Suppressor macrophage treated with lipopolysaccharide for 4 hours (primary cell): ENCODE measurements around the gene SHLD1.
"Not testable (repeated sequence)": the region's sequence is repeated elsewhere in the genome, so short reads cannot be mapped to it uniquely, and the experiment has no call there.

Source experiments
- DNase-seq: peaks from one replicate; pipeline ENCODE4 v3.0.0-alpha.2; 2020

The SHLD1 gene

GRCh38 chr20:5781798-5782750 is 31.9 kb downstream of the SHLD1 start:
- no peak for DNase-seq

GRCh38 chr20:5784735-5785134 is 34.5 kb downstream of the SHLD1 start:
- DNase-seq: no peak

- no peak for DNase-seq
These were observed 34.9 kb downstream of the SHLD1 start for GRCh38 chr20:5785146-5785545.

- DNase-seq: no peak
These were observed 37.0 kb downstream of the SHLD1 start for GRCh38 chr20:5786930-5787795.

- no peak for DNase-seq
These were observed 37.6 kb downstream of the SHLD1 start for GRCh38 chr20:5787796-5788165.

DNA sequence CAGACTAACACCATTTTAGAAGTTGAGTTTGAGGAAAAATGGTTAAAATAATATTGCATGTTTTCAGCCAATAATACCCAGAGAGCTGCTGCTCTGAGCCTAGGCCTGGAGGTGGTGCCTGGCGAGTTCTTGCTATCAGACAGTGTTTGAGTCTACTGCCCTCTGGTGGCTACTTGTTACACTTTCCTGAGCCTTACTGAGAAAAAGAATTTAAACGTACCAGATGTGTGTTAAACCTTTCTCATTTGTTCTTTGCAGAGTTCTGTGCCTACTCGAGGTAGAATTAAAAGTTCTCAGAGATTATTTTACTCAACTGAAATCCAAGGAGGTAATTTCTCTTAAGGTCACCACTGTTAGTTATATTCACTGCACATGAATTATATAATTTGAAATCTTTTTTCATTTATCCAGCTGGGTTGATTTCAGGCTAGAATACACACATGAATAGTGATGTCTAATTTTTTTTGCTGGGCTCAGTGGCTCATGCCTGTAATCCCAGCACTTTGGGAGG is 38.2 kb downstream of the SHLD1 start:
- peak; percentile 95 for DNase-seq

DNA sequence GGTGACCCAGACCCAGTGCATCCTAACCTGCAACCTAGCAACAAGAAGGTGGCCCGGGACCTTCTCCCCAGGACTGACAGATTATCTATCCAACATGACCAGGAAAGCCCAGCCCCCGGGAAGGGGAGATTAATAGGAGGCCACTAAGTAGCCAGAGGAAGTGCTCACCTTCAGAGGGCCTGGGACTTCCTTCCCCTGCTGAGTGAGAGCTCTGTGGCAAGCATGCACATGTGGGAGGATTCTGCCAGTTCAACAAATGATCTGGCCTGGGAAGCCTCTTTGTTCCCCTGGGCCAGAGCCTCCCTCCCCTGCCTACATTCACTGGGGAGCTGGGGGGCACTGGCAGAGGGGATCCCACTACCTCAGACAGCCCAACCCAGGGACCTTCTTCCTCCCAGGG is 39.6 kb downstream of the SHLD1 start:
- no peak for DNase-seq

DNA sequence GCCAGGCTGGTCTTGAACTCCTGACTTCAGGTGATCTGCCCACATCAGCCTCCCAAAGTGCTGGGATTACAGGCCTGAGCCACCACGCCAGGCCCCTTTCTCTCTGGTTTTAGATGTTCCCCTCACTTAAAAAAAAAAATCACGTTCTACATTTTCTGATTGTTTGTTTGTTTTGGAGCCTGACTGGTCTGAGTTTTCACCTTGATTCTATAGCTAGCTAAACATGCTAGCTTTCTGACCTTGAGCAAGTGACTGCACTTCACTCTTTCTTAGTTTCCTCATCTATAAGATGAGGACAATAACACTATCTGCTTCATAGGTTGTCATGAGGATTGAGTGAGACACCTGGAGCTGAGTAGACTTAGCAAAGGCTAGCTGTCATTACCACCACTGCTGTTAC is 43.7 kb downstream of the SHLD1 start:
- DNase-seq: no peak

GRCh38 chr20:5796331-5797040 is 46.3 kb downstream of the SHLD1 start:
- DNase-seq: no peak

DNA sequence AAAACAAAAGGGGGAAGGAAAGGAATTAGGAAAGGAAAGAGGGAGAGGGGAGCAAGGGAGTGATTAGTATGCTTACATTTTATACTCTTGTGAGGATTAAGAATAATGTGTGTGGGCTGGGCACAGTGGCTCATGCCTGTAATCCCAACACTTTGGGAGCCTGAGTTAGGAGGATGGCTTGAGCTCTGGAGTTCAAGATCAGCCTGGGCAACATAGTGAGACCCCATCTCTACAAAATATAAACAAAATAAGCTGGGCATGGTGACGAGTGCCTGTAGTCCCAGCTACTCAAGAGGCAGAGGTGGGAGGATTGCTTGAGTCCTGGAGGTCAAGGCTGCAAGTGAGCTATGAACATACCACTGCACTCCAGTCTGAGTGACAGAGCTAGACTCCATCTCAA is 47.0 kb downstream of the SHLD1 start:
- no peak for DNase-seq

DNA sequence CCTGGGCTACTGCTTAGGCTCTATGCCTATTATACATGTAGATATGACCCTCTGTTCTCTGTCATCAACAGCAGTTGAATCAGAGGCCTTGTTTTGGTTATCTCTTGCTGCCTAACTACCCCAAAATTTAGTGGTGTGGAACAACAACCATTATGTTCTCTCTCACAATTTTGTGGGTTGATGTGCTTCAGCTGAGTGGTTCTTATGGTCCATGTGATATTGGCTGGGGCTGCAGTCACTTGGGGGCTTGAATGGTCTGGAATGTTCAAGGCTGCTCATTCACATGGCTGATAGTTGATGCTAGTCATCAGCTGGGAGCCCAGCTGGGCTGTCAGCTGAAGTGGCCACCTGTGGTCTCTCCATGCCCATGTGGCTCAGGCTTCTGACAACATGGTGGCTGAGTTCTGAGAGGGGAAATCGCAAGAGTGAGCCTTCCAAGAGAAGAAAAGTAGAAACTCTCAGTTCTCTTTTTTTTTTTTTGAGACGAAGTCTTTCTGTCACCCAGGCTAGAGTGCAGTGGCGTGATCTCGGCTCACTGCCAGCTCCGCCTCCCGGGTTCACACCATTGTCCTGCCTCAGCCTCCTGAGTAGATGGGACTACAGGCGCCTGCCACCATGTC is 47.8 kb downstream of the SHLD1 start:
- DNase-seq: peak; percentile 49

DNA sequence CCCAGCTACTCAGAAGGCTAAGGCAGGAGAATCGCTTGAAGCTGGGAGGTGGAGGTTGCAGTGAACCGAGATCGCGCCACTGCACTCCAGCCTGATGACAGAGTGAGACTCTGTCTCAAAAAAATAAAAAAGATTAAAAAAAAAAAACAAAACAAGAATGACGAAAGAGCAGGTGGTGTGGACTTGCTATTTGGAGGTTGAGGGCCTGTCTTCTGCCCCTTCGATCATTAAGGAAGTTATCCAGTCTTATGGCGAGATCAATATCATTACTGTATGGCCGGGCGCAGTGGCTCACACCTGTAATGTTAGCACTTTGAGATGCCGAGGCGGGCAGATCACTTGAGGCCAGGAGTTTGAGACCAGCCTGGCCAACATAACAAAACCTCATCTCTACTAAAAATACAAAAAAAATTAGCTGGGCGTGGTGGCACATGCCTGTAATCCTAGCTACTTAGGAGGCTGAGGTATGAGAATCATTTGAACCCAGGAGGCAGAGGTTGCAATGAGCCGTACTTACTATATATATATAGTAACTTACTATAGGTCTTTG is 53.6 kb downstream of the SHLD1 start:
- not testable (repeated sequence) for DNase-seq

GRCh38 chr20:5806457-5807263 is 56.5 kb downstream of the SHLD1 start:
- DNase-seq: no peak

- DNase-seq: no peak
These were observed 57.2 kb downstream of the SHLD1 start for GRCh38 chr20:5807431-5807830.

GRCh38 chr20:5808901-5809300 is 58.7 kb downstream of the SHLD1 start:
- no peak for DNase-seq

GRCh38 chr20:5809495-5809894 is 59.3 kb downstream of the SHLD1 start:
- no peak for DNase-seq

- DNase-seq: no peak
These were observed 60.7 kb downstream of the SHLD1 start for GRCh38 chr20:5810800-5811422.

DNA sequence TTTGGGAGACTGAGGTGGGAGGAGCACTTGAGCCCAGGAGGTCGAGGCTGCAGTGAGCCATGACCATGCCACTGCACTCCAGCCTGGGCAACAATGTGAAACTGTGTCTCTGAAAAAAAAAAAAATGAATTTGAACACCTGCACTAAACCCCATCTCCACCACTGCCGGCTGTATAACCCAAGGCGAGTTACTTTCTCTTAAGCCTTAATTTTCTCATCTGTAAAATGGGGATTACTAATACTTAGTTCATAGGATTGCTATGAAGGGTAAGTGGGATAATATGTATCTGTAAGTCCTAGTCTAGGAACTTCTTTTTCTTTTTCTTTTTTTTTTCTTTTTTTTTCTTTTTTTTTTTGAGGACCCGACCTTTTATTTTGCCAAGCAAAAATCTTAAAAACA is 61.5 kb downstream of the SHLD1 start:
- no peak for DNase-seq

- DNase-seq: no peak
These were observed 68.1 kb downstream of the SHLD1 start for GRCh38 chr20:5818346-5818681.

DNA sequence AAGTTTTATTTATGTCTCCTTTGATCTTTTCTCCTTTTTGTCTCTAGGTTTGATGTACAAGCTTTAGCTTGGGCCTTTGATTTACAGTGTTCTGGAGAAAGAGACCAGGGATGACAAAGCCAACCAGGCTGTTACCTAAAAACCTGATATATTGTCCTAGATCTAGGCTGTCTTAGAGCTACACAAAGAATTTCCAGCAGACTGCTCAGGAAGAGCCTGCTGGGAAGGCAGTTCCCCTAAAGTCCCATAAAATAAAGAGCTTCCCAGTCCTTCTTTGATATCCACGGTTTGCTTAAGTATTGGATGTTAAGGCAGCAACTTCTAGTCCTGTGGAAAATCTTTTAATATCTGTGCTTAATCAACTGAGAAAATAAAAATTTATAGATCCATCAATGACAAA is 70.5 kb downstream of the SHLD1 start:
- DNase-seq: no peak

DNA sequence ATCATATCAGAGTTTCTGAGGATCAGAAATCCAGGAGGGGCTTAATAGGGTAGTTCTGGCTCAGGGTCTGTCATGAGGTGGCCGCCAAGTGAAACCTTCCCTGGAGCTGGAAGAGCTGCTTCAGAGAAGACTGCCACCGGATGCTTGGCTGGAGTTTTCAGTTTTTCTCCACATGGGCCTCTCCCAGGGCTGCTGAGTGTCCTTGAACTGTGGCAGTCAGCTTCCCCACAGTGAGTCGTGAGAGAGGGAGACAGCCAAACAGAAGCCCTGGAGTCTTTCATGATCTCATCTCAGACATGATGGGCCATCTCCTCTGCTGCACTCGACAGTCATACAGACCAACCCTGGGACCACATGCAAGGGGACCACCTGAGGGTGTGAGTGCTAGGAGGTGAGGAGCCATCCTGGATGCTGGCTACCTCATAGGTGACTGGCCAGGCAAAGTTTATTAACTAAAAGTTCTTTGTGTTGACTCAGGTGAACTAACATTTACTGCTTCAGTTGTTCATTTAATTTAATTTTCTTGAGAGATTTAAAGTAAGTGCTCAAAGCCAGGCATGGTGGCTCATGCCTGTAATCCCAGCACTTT is 71.5 kb downstream of the SHLD1 start:
- peak; percentile 14 for DNase-seq
